ENCODE results near the gene TBC1D25. TPM values are rescaled to one million over a fixed set of nuclear protein-coding genes. Genes with fewer than 3 reads are reported as not detected.

The TBC1D25 gene
- total RNA-seq, 2 experiments from 2014 or later, result 26.7 to 30.5 TPM

GRCh38 chrX:48606091-48606490, 66.6 kb downstream of the TBC1D25 start:
- no peak overlapping the region for H3K4me3 Mint-ChIP-seq
- Histone ChIP-seq H3K27ac (ENCODE audit: low read depth in 1 of 2, low read length in 2 of 2) (no peak overlapping the region), H3K4me1 (ENCODE audit: insufficient read depth, low read length) (no peaks in the 10 kb centered on the region), H3K27me3 (ENCODE audit: control insufficient read depth in 1 of 2, insufficient read depth in 2 of 2, low read length in 2 of 2) (no peaks in the 10 kb centered on the region), H3K9me3 (ENCODE audit: control insufficient read depth in 1 of 2, insufficient read depth in 1 of 2, low read length in 2 of 2) (no peaks in the 10 kb centered on the region), H3K4me3 (ENCODE audit: low read length) (no peak overlapping the region), H3K36me3 (ENCODE audit: insufficient read depth, low read length) (peaks cover 19% of the 10 kb centered on the region)
- no peak for DNase-seq
- no peak for ATAC-seq (ENCODE audit: poor library complexity)
- POLR2A ChIA-PET, result no interaction called here
- CTCF ChIA-PET, result no interaction called here
- no peaks in the 10 kb centered on the region for H3K9me3 Mint-ChIP-seq
- no peak overlapping the region for H3K27ac Mint-ChIP-seq
- no peaks in the 10 kb centered on the region for H3K4me1 Mint-ChIP-seq (ENCODE audit: low read depth)
- no peaks in the 10 kb centered on the region for H3K27me3 Mint-ChIP-seq
- peaks cover 22% of the 10 kb centered on the region for H3K36me3 Mint-ChIP-seq (ENCODE audit: low read depth)
- TF ChIP-seq CTCF (IDR thresholded peaks at IDR 0.05), result no peak
- intact Hi-C loops (cut with DNase I, micrococcal nuclease), result no loop called here

- POLR2A ChIA-PET, result no interaction called here
- TF ChIP-seq CTCF (IDR thresholded peaks at IDR 0.05), result no peak
- no peaks in the 10 kb centered on the region for H3K27me3 Mint-ChIP-seq
Observed at GRCh38 chrX:48611703-48612102, 72.2 kb downstream of the TBC1D25 start.

More at GRCh38 chrX:48611703-48612102, 72.2 kb downstream of the TBC1D25 start:
- Mint-ChIP-seq H3K4me1 (ENCODE audit: low read depth) (no peaks in the 10 kb centered on the region), H3K9me3 (no peaks in the 10 kb centered on the region), H3K4me3 (no peak overlapping the region), H3K27ac (no peak overlapping the region), H3K36me3 (ENCODE audit: low read depth) (no peaks in the 10 kb centered on the region)
- Histone ChIP-seq H3K9me3 (ENCODE audit: control insufficient read depth in 1 of 2, insufficient read depth in 1 of 2, low read length in 2 of 2) (no peaks in the 10 kb centered on the region), H3K27me3 (ENCODE audit: control insufficient read depth in 1 of 2, insufficient read depth in 2 of 2, low read length in 2 of 2) (no peaks in the 10 kb centered on the region), H3K27ac (ENCODE audit: low read depth in 1 of 2, low read length in 2 of 2) (no peak overlapping the region), H3K4me3 (ENCODE audit: low read length) (no peak overlapping the region), H3K4me1 (ENCODE audit: insufficient read depth, low read length) (no peaks in the 10 kb centered on the region), H3K36me3 (ENCODE audit: insufficient read depth, low read length) (no peaks in the 10 kb centered on the region)
- ATAC-seq (ENCODE audit: poor library complexity), result no peak
- CTCF ChIA-PET, result no interaction called here
- DNase-seq, result no peak
- intact Hi-C loops (cut with DNase I, micrococcal nuclease), result no loop called here

Other genes with a start within 250 kb of the TBC1D25 start
- not detected for gene SSX3, start 183.0 kb upstream of the TBC1D25 start, total RNA-seq
- gene SSX4, start 156.2 kb upstream of the TBC1D25 start, total RNA-seq, result not detected
- gene SSX4B, start 127.8 kb upstream of the TBC1D25 start, total RNA-seq, result not detected
- gene SLC38A5, start 69.5 kb upstream of the TBC1D25 start, total RNA-seq, result 1 to 10 TPM; 7.0 to 8.3 TPM
- gene FTSJ1, start 63.5 kb upstream of the TBC1D25 start, total RNA-seq, result 10 to 100 TPM; 60.0 to 61.0 TPM
- 10 to 100 TPM; 12.0 to 14.1 TPM for gene PORCN, start 30.7 kb upstream of the TBC1D25 start, total RNA-seq
- 10 to 100 TPM; 38.1 to 41.1 TPM for gene EBP, start 17.9 kb upstream of the TBC1D25 start, total RNA-seq
- gene RBM3, start 34.8 kb downstream of the TBC1D25 start, total RNA-seq, result 100 to 1,000 TPM; 351 to 377 TPM
- gene WDR13, start 57.8 kb downstream of the TBC1D25 start, total RNA-seq, result 10 to 100 TPM; 37.9 to 43.4 TPM
- 10 to 100 TPM; 63.7 to 67.4 TPM for gene WAS, start 144.1 kb downstream of the TBC1D25 start, total RNA-seq
- gene SUV39H1, start 157.0 kb downstream of the TBC1D25 start, total RNA-seq, result 1 to 10 TPM; 7.7 to 8.4 TPM
- not detected for gene GLOD5, start 222.0 kb downstream of the TBC1D25 start, total RNA-seq
- not detected for gene GATA1, start 246.9 kb downstream of the TBC1D25 start, total RNA-seq

Measured in CD4-positive, alpha-beta T cell (primary cell).